Measurements from ENCODE around the gene PLSCR4.

GRCh38 chr3:146273721-146274407 lies 23.0 kb upstream of the PLSCR4 start:
- TF ChIP-seq CTCF (IDR thresholded peaks at IDR 0.05), result no peak
- no peak for TF ChIP-seq POLR2AphosphoS5 (IDR thresholded peaks at IDR 0.05; ENCODE audit: low read depth, low read length)
- no peak for TF ChIP-seq EP300 (IDR thresholded peaks at IDR 0.05; ENCODE audit: borderline replicate concordance in 1 of 2, low read depth in 1 of 2, low read length in 1 of 2)
- no peak for TF ChIP-seq MXI1 (IDR thresholded peaks at IDR 0.05; ENCODE audit: low read depth, low read length)
- TF ChIP-seq MAX (IDR thresholded peaks at IDR 0.05; ENCODE audit: low read depth), result no peak
- no peak for TF ChIP-seq NFIC (IDR thresholded peaks at IDR 0.05; ENCODE audit: borderline replicate concordance)
- TF ChIP-seq SMC3 (IDR thresholded peaks at IDR 0.05; ENCODE audit: low read depth, low read length), result no peak
- TF ChIP-seq RCOR1 (IDR thresholded peaks at IDR 0.05; ENCODE audit: low read length), result no peak
- TF ChIP-seq MEF2A (IDR thresholded peaks at IDR 0.05; ENCODE audit: borderline replicate concordance, low read depth), result no peak
- no peak for TF ChIP-seq RAD21 (IDR thresholded peaks at IDR 0.05; ENCODE audit: low read length)
- no peak for TF ChIP-seq YY1 (IDR thresholded peaks at IDR 0.05; ENCODE audit: low read depth)
